Breast epithelium (tissue), 4 donors: ENCODE data around the gene COL8A1. TPM values are rescaled to one million over a fixed set of nuclear protein-coding genes. Genes with fewer than 3 reads are reported as not detected.

Source experiments
- DNase-seq, 2 donors: peaks; one replicate each; pipeline ENCODE4 v3.0.0-alpha.2; 2019; ENCODE audit warnings: low spot score in 2 of 2
- H3K27ac ChIP-seq, 2 donors: fragments of 200-600 bp; sonication (generic) in 1 of 2; one replicate each; pipeline ENCODE4 v1.5.1; 2016 to 2019; ENCODE audit warnings: mild to moderate bottlenecking in 1 of 2
- H3K27me3 ChIP-seq, 2 donors: fragments of 200-600 bp; sonication (generic) in 1 of 2; one replicate each; pipeline versions ENCODE4 v1.5.1 to v1.6.0; 2017 to 2019; ENCODE audit warnings: control low read depth in 1 of 2, mild to moderate bottlenecking in 1 of 2
- H3K36me3 ChIP-seq: fragments of 200-600 bp; one replicate; pipeline ENCODE4 v1.5.1; 2019
- H3K4me1 ChIP-seq, 2 donors: fragments of 200-600 bp; sonication (generic); one replicate each; pipeline ENCODE4 v1.5.1; 2016 to 2019; ENCODE audit warnings: control low read depth in 1 of 2
- H3K4me3 ChIP-seq, 3 donors: fragments of 200-600 bp; sonication (generic); 1 replicate in 2 of 3; 2 replicates in 1 of 3; pipeline ENCODE4 v1.5.1; 2016 to 2019; ENCODE audit warnings: mild to moderate bottlenecking in 3 of 3, moderate library complexity in 2 of 3
- H3K9me3 ChIP-seq, 2 donors: fragments of 200-600 bp; sonication (generic) in 1 of 2; one replicate each; pipeline ENCODE4 v1.5.1; 2016 to 2019; ENCODE audit warnings: control low read depth in 1 of 2
- POLR2A ChIP-seq: fragments of 450-650 bp; IDR thresholded peaks from one replicate; pipeline ENCODE4 v1.6.1; 2016; ENCODE audit warnings: antibody characterized with exemption, mild to moderate bottlenecking, moderate library complexity
- POLR2AphosphoS5 ChIP-seq, 3 donors: sonication (generic); formaldehyde crosslinking; IDR thresholded peaks; one replicate each; pipeline ENCODE4 v1.6.1; 2017; ENCODE audit warnings: antibody characterized with exemption in 3 of 3
- intact Hi-C: fragments of 100-400 bp; cut with DNase I; formaldehyde crosslinking; loops from one replicate; pipeline ENCODE4 v1.15.1; 2023; ENCODE audit warnings: low total_unique reads
- total RNA-seq, 3 donors: library from RNA; depleted of rRNA; stranded (reverse); fragments of >200 nt; gene quantifications; one replicate each; pipeline ENCODE4 v1.1.0, GENCODE V29; 2016
- TF ChIP-seq, protein P1 (sequence below), 3 donors: fragments of 450-650 bp; IDR thresholded peaks; one replicate each; pipeline ENCODE4 v1.5.1; 2016 to 2017; ENCODE audit warnings: antibody characterized with exemption in 3 of 3, mild to moderate bottlenecking in 3 of 3, moderate library complexity in 3 of 3

COL8A1 gene
- total RNA-seq, 3 donors from 2014 or later = 9.2 to 43.6 (median 13.6) TPM

DNA sequence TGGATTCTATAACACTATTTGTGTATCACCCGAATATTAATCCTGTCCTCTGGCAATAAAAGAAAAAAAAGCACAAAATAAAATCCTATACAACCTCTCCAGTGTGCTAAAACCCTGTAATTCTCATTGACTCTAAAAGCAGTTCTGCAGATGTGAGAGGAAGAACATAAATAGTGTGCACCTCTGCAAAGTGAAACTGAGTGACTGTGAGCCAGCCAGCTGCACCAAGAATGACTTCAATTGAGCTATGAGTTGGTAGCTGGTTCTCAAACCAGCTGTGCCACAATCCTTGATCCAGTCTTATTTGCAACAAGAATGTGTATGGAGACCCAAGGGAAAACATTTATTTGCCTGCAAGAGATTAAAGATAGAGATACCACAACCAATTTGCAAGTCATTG lies 31.2 kb upstream of the COL8A1 start:
- no peaks in the 10 kb centered on the region for H3K27me3 ChIP-seq
- DNase-seq = no peak
- H3K36me3 ChIP-seq = no peaks in the 10 kb centered on the region
- no peak overlapping the region for H3K4me3 ChIP-seq
- H3K4me1 ChIP-seq = no peaks in the 10 kb centered on the region
- intact Hi-C loops = no loop called here
- H3K27ac ChIP-seq = no peak overlapping the region
- no peaks in the 10 kb centered on the region for H3K9me3 ChIP-seq
- TF ChIP-seq, protein P1, sequence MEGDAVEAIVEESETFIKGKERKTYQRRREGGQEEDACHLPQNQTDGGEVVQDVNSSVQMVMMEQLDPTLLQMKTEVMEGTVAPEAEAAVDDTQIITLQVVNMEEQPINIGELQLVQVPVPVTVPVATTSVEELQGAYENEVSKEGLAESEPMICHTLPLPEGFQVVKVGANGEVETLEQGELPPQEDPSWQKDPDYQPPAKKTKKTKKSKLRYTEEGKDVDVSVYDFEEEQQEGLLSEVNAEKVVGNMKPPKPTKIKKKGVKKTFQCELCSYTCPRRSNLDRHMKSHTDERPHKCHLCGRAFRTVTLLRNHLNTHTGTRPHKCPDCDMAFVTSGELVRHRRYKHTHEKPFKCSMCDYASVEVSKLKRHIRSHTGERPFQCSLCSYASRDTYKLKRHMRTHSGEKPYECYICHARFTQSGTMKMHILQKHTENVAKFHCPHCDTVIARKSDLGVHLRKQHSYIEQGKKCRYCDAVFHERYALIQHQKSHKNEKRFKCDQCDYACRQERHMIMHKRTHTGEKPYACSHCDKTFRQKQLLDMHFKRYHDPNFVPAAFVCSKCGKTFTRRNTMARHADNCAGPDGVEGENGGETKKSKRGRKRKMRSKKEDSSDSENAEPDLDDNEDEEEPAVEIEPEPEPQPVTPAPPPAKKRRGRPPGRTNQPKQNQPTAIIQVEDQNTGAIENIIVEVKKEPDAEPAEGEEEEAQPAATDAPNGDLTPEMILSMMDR (IDR thresholded peaks at IDR 0.05) = no peak
- TF ChIP-seq POLR2A (no peak), POLR2AphosphoS5 (IDR thresholded peaks at IDR 0.05) (no peak)

DNA sequence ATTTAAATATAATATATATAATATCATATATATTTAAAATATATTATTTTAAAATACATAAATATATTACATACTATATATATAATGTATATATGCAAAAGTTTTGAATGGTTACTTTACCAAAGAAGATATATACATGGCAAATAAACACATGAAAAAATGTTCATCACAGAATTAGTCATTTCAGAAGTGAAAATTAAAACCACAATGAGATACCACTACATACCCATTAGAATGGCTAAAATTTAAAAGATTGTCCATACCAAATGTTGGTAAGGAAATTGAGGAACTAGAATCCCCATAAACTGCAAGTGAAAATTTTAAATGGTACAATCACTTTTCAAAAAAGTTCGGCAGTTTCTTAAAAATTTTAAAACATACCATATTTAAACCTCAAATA lies 23.6 kb upstream of the COL8A1 start:
- Histone ChIP-seq H3K27me3 (no peaks in the 10 kb centered on the region), H3K4me3 (no peak overlapping the region), H3K36me3 (no peaks in the 10 kb centered on the region), H3K27ac (no peak overlapping the region), H3K4me1 (no peaks in the 10 kb centered on the region), H3K9me3 (no peaks in the 10 kb centered on the region)
- no peak for TF ChIP-seq POLR2A
- TF ChIP-seq POLR2AphosphoS5 (IDR thresholded peaks at IDR 0.05) = no peak
- TF ChIP-seq, protein P1 (IDR thresholded peaks at IDR 0.05) = no peak
- DNase-seq = no peak
- intact Hi-C loops = no loop called here

DNA sequence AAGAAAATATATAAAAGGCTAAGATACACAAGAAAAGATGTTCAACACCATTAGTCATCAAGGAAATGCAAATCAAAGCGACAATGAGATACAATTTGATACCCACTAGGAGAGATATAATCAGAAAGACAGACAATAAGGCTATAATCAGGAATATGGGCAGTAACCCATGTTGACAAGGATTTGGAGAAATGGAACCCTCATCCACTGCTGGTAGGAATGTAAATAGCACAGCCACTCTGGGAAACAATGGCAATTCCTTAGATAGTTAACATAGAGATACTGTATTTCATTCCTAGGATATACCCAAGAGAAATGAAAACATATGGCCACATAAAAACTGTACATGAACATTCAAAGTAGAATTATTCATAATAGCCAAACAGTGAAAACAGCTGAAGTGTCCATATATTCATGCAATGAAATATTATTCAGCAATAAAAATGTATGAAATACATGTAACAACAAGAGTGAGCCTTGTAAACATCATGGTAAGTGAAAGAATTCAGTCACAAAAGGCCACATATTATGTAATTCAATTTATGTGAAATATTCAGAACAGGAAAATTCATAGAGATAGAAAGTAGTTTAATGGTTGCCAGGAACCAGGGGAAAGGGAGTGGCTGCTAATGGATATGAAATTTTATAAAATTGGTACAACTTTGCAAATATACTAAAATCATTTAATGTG lies 18.2 kb upstream of the COL8A1 start:
- Histone ChIP-seq H3K4me3 (no peak overlapping the region), H3K36me3 (no peaks in the 10 kb centered on the region), H3K9me3 (no peaks in the 10 kb centered on the region), H3K27me3 (no peaks in the 10 kb centered on the region), H3K27ac (no peak overlapping the region), H3K4me1 (no peaks in the 10 kb centered on the region)
- intact Hi-C loops = no loop called here
- no peak for DNase-seq
- TF ChIP-seq, protein P1 (IDR thresholded peaks at IDR 0.05) = no peak
- TF ChIP-seq POLR2AphosphoS5 (IDR thresholded peaks at IDR 0.05) = no peak
- TF ChIP-seq POLR2A = no peak

DNA sequence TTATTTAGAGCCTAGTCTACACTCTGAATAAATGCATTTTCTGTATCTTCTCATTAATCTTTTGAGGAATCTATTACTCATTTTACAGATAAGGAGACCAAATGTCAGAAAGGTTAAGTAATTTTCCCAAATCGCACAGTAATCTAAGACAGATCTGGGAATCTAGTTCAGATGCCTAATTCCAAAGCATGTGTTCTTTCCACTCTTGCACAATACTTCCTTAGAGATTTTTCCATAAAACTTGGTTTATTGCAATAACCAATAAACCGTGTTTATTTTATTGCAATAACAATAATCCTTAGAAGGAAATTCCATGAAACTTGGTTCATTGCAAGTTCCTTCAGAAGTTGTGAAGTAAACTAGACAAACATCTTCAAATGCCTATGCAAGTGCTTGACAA lies 17.4 kb upstream of the COL8A1 start:
- H3K27ac ChIP-seq = no peak overlapping the region
- no peaks in the 10 kb centered on the region for H3K36me3 ChIP-seq
- intact Hi-C loops = no loop called here
- DNase-seq = no peak
- no peaks in the 10 kb centered on the region for H3K27me3 ChIP-seq
- no peaks in the 10 kb centered on the region for H3K9me3 ChIP-seq
- no peaks in the 10 kb centered on the region for H3K4me1 ChIP-seq
- TF ChIP-seq POLR2AphosphoS5 (IDR thresholded peaks at IDR 0.05) = no peak
- TF ChIP-seq, protein P1 (IDR thresholded peaks at IDR 0.05) = no peak
- TF ChIP-seq POLR2A = no peak
- H3K4me3 ChIP-seq = no peak overlapping the region

DNA sequence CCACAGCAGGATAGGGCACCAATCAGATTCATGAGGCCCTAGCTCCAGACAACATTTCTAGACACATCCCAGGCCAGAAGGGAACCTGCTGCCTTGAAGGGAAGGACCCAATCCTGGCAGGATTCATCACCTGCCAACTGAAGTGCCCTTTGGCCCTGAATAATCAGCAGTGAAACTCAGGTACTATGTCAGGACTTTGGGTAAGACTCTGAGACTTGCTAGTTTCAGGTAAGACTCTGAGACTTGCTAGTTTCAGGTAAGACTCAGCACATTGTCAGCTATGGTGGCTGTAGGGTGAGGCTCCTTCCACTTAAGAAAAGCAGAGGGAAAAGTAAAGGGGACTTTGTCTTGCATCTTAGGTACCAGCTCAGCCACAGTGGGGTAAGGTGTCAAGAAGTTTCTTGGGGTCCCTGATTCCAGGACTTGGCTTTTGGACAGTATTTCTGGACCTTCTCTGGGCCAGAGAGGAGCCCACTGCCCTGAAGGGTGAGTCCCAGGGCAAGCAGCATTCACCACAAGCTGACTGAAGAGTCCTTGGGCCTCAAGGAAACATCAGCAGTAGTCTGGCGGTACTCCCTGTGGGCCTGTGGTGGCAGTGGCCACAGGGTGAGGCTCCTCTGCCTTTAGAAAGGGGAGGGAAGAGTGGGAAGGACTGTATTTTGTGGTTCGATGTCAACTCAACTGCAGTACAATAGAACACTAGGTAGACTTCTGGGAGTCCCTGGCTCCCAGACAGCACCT lies 13.7 kb upstream of the COL8A1 start:
- no peaks in the 10 kb centered on the region for H3K36me3 ChIP-seq
- H3K27me3 ChIP-seq = no peaks in the 10 kb centered on the region
- H3K4me3 ChIP-seq = no peak overlapping the region
- no peaks in the 10 kb centered on the region for H3K4me1 ChIP-seq
- no peak for TF ChIP-seq POLR2A
- H3K27ac ChIP-seq = no peak overlapping the region
- H3K9me3 ChIP-seq = no peaks in the 10 kb centered on the region
- no peak for DNase-seq
- intact Hi-C loops = no loop called here
